ENCODE data around the gene SLC16A11.
A peak's percentile ranks its signal among the peaks of the same experiment; 100 is the strongest.

The SLC16A11 gene

DNA sequence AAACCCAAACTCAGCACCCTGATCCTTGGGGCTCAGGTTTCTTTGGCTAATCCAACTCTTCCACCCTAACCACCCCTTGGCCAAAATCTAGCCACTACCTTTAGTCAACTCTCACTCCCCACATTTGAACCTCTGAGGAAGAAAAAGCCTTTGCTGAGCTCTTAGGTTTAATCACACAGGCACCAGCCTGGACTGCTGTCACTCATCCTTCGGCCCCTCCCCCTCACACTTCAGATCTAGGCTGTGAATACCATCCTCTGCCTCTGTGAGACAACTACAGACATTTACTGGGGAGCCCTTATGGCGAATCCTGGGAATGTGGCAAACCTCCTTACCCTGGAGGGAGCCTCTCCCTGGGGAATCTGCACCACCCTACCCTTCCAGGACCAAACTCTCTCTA is 36.7 kb downstream of the SLC16A11 start:
- Histone ChIP-seq H3K4me2 (no peak overlapping the region), H3K9ac (no peak overlapping the region), H4K20me1 (ENCODE audit: insufficient read depth) (no peaks in the 10 kb centered on the region), H3K27me3 (ENCODE audit: insufficient read depth, low read depth) (no peaks in the 10 kb centered on the region), H3K4me1 (ENCODE audit: low read depth, poor library complexity, severe bottlenecking) (no peaks in the 10 kb centered on the region), H3K27ac (no peak overlapping the region), H3K4me3 (IDR thresholded peaks at IDR 0.05; ENCODE audit: insufficient read depth, low read depth, low read length) (no peak overlapping the region), H3K36me3 (ENCODE audit: insufficient read depth) (no peaks in the 10 kb centered on the region), H3K79me2 (ENCODE audit: insufficient read depth, low read depth) (no peaks in the 10 kb centered on the region; the same call in 1 of the 2 replicates), H2AFZ (ENCODE audit: low read depth) (no peak overlapping the region)
- TF ChIP-seq, protein P1, sequence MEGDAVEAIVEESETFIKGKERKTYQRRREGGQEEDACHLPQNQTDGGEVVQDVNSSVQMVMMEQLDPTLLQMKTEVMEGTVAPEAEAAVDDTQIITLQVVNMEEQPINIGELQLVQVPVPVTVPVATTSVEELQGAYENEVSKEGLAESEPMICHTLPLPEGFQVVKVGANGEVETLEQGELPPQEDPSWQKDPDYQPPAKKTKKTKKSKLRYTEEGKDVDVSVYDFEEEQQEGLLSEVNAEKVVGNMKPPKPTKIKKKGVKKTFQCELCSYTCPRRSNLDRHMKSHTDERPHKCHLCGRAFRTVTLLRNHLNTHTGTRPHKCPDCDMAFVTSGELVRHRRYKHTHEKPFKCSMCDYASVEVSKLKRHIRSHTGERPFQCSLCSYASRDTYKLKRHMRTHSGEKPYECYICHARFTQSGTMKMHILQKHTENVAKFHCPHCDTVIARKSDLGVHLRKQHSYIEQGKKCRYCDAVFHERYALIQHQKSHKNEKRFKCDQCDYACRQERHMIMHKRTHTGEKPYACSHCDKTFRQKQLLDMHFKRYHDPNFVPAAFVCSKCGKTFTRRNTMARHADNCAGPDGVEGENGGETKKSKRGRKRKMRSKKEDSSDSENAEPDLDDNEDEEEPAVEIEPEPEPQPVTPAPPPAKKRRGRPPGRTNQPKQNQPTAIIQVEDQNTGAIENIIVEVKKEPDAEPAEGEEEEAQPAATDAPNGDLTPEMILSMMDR (conservative IDR thresholded peaks at IDR 0.05; ENCODE audit: low read depth, low read length) = no peak

DNA sequence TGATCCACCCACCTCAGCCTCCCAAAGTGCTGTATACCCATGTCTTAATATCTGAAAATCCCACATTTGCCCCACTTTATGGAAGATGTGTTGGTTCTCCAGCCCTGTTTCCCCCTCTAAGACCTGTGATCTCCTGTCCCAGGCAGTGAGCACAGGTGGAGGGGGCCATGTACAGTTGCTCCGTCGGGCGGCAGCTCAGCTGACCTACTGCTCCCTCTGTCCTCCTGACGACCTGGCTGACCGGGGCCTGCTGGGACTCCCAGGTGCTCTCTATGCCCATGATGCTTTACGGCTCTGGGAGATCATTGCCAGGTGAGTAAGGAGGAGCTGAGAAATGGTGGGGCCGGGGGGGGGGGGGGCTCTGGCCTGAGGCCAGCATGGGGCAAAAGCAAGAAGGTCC is 38.2 kb downstream of the SLC16A11 start:
- Histone ChIP-seq H3K9ac (no peak overlapping the region), H2AFZ (ENCODE audit: low read depth) (no peak overlapping the region), H3K27me3 (ENCODE audit: insufficient read depth, low read depth) (no peaks in the 10 kb centered on the region), H3K4me1 (ENCODE audit: low read depth, poor library complexity, severe bottlenecking) (no peaks in the 10 kb centered on the region), H3K79me2 (ENCODE audit: insufficient read depth, low read depth) (no peaks in the 10 kb centered on the region), H3K4me2 (no peak overlapping the region), H4K20me1 (ENCODE audit: insufficient read depth) (no peaks in the 10 kb centered on the region), H3K4me3 (IDR thresholded peaks at IDR 0.05; ENCODE audit: insufficient read depth, low read depth, low read length) (no peak overlapping the region), H3K36me3 (ENCODE audit: insufficient read depth) (no peaks in the 10 kb centered on the region), H3K27ac (no peak overlapping the region)
- TF ChIP-seq, protein P1 (conservative IDR thresholded peaks at IDR 0.05; ENCODE audit: low read depth, low read length) = no peak

DNA sequence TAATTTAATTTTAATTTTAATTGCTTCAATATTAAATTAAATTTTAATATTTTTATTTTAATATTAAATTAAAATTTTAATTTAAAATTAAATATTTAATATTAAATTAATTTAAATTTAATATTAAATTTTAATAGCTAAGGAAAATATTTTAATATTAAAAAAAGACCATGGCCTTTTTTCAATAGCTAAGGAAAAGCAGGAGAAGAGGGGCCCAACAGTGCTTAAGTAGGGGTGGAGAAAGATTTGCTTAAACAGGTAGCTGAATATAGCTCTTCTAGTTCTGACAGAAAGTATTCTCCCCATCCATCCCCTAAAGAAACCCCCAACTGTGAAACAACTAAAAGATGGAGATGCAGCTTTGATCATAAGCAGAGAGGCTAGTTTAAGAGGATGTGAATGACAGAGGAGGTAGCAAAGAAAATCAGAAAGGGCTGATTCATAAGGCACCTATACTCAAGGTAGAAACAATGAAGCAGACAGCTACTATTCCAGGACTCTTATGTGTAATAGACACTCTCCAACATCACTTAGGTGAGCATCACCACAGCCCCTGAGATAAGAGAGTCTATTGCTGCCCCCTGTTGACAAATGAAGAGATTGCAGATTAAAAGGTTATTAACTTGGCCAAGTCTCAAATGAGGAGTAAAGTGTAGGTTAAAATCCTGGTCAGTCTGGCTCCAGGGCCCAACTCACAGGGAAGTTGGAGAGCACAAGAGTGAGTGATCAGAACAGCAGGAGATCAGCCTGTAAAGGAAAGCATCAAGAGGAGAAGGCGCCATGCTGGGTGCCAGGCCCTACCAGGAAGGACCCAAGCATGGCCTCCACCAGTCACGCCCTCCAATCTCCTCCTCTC is 39.3 kb downstream of the SLC16A11 start:
- H3K4me1 ChIP-seq (ENCODE audit: low read depth, poor library complexity, severe bottlenecking) = no peaks in the 10 kb centered on the region
- H4K20me1 ChIP-seq (ENCODE audit: insufficient read depth) = no peaks in the 10 kb centered on the region
- H3K4me3 ChIP-seq (IDR thresholded peaks at IDR 0.05; ENCODE audit: insufficient read depth, low read depth, low read length) = no peak overlapping the region
- H3K36me3 ChIP-seq (ENCODE audit: insufficient read depth) = no peaks in the 10 kb centered on the region
- H2AFZ ChIP-seq (ENCODE audit: low read depth) = no peak overlapping the region
- no peak overlapping the region for H3K27ac ChIP-seq
- H3K4me2 ChIP-seq = no peak overlapping the region
- H3K79me2 ChIP-seq (ENCODE audit: insufficient read depth, low read depth) = no peaks in the 10 kb centered on the region
- H3K27me3 ChIP-seq (ENCODE audit: insufficient read depth, low read depth) = no peaks in the 10 kb centered on the region
- TF ChIP-seq, protein P1 (conservative IDR thresholded peaks at IDR 0.05; ENCODE audit: low read depth, low read length) = peak; percentile 44; the same call in 1 of the 2 replicates
- H3K9ac ChIP-seq = no peak overlapping the region

DNA sequence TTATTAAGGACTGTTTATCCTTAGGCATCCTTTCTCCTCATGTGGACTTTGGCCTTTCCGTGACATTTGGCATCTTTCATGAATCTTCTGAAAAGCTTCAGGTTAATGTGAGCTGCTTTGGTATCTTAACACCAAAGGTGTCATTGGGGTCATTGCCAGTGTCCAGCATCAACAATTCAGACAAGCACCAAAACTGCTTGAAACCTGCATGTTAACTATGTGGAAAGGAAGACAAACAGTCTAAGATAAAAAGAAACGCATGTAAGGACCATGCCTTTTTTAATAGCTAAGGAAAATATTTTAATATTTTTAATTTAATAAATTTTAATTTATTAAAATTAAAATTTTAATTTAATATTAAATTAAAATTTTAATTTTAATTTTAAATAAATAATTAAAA is 40.1 kb downstream of the SLC16A11 start:
- H3K4me2 ChIP-seq = no peak overlapping the region
- H3K9ac ChIP-seq = no peak overlapping the region
- H3K27me3 ChIP-seq (ENCODE audit: insufficient read depth, low read depth) = no peaks in the 10 kb centered on the region
- H4K20me1 ChIP-seq (ENCODE audit: insufficient read depth) = no peaks in the 10 kb centered on the region
- TF ChIP-seq, protein P1 (conservative IDR thresholded peaks at IDR 0.05; ENCODE audit: low read depth, low read length) = no peak
- H2AFZ ChIP-seq (ENCODE audit: low read depth) = no peak overlapping the region
- no peaks in the 10 kb centered on the region for H3K36me3 ChIP-seq (ENCODE audit: insufficient read depth)
- H3K27ac ChIP-seq = no peak overlapping the region
- no peak overlapping the region for H3K4me3 ChIP-seq (IDR thresholded peaks at IDR 0.05; ENCODE audit: insufficient read depth, low read depth, low read length)
- no peaks in the 10 kb centered on the region for H3K4me1 ChIP-seq (ENCODE audit: low read depth, poor library complexity, severe bottlenecking)
- H3K79me2 ChIP-seq (ENCODE audit: insufficient read depth, low read depth) = no peaks in the 10 kb centered on the region

Measured in KMS-11 (cell line).